Mesothelial cell of epicardium (in vitro differentiated cells): ENCODE data around the gene WNK4. TPM values are rescaled to one million over a fixed set of nuclear protein-coding genes. Genes with fewer than 3 reads are reported as not detected.

Source experiments
- DNase-seq, 2 experiments: peaks; one replicate each; pipeline ENCODE4 v3.0.0; 2021; ENCODE audit warnings: low spot score in 2 of 2; ENCODE audit not compliant: unreplicated experiment in 2 of 2
- H3K27ac Mint-ChIP-seq: 2 replicates; pipeline ENCODE4 v1.8.0; 2021; ENCODE audit warnings: mixed read lengths
- H3K27me3 Mint-ChIP-seq: 2 replicates; pipeline ENCODE4 v1.8.0; 2021; ENCODE audit warnings: low read depth, mixed read lengths
- H3K36me3 Mint-ChIP-seq: 2 replicates; pipeline ENCODE4 v1.8.0; 2021; ENCODE audit warnings: mixed read lengths
- H3K4me1 Mint-ChIP-seq: 2 replicates; pipeline ENCODE4 v1.8.0; 2021; ENCODE audit warnings: mixed read lengths
- H3K4me3 Mint-ChIP-seq: 2 replicates; pipeline ENCODE4 v1.8.0; 2021; ENCODE audit warnings: mild to moderate bottlenecking, moderate library complexity, mixed read lengths
- H3K9me3 Mint-ChIP-seq: 2 replicates; pipeline ENCODE4 v1.8.0; 2021; ENCODE audit warnings: mixed read lengths
- total RNA-seq: library from RNA; stranded (reverse); gene quantifications from 3 replicates; pipeline ENCODE4 v1.2.1, GENCODE V29; 2021
- TF ChIP-seq, protein P1 (sequence below): fragments of 200-600 bp; sonication (generic); IDR thresholded peaks from one replicate; pipeline ENCODE4 v1.5.0; 2021; ENCODE audit warnings: antibody characterized with exemption; ENCODE audit not compliant: unreplicated experiment

WNK4 gene
- total RNA-seq, 1 donor from 2014 or later = 1.7 TPM

GRCh38 chr17:42744806-42745617, 35.4 kb upstream of the WNK4 start, which contains the start of gene EZH1:
Gene EZH1, minus strand, starts transcription at chr17:42745040. Its CDS starts 16,099 bp downstream, at chr17:42728941.
- peaks cover 8% of the 10 kb centered on the region for H3K27me3 Mint-ChIP-seq
- H3K27ac Mint-ChIP-seq = peak within 1 kb of the TSS; percentile 96
- no peaks in the 10 kb centered on the region for H3K9me3 Mint-ChIP-seq

DNA sequence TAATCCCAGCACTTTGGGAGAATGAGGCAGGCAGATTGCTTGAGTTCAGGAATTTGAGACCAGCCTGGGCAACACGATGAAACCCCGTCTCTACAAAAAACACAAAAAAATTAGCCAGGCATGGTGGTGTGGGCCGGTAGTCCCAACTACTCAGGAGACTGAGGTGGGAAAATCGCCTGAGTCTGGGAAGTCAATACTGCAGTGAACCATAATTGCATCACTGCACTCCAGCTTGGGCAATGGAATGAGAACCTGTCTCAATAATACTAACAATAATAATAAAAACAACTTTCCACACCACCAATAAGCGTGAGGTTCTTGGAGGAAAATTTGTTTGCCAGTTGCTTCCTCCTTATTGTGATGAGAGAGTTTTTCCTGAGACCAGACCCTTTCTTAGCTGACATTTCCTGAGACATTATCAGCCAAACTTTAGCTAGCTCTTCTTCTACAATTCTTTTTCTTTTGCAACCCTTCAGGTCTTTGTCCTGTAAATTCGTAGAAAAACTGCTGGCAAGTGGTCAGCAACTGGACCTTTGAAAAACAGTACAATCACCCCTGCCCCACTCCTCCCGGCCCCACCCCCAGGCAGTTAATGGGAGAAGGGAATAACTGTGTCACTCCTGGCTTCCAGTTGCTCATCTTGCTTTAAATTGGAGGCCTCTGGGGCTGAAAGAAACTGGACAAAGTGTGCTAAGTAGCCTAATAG, 32.1 kb upstream of the WNK4 start:
- Mint-ChIP-seq H3K9me3 (no peaks in the 10 kb centered on the region), H3K27me3 (peaks cover 16% of the 10 kb centered on the region), H3K36me3 (no peaks in the 10 kb centered on the region), H3K4me3 (no peak overlapping the region), H3K4me1 (peaks cover 12% of the 10 kb centered on the region), H3K27ac (no peak overlapping the region)
- DNase-seq = no peak
- TF ChIP-seq, protein P1, sequence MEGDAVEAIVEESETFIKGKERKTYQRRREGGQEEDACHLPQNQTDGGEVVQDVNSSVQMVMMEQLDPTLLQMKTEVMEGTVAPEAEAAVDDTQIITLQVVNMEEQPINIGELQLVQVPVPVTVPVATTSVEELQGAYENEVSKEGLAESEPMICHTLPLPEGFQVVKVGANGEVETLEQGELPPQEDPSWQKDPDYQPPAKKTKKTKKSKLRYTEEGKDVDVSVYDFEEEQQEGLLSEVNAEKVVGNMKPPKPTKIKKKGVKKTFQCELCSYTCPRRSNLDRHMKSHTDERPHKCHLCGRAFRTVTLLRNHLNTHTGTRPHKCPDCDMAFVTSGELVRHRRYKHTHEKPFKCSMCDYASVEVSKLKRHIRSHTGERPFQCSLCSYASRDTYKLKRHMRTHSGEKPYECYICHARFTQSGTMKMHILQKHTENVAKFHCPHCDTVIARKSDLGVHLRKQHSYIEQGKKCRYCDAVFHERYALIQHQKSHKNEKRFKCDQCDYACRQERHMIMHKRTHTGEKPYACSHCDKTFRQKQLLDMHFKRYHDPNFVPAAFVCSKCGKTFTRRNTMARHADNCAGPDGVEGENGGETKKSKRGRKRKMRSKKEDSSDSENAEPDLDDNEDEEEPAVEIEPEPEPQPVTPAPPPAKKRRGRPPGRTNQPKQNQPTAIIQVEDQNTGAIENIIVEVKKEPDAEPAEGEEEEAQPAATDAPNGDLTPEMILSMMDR = no peak

More at GRCh38 chr17:42744806-42745617, 35.4 kb upstream of the WNK4 start, which contains the start of gene EZH1:
- Mint-ChIP-seq H3K36me3 (no peaks in the 10 kb centered on the region), H3K4me3 (peak within 1 kb of the TSS; percentile 90), H3K4me1 (peaks cover 12% of the 10 kb centered on the region)
- DNase-seq = peak; percentile 92 to 96
- TF ChIP-seq, protein P1 = no peak

DNA sequence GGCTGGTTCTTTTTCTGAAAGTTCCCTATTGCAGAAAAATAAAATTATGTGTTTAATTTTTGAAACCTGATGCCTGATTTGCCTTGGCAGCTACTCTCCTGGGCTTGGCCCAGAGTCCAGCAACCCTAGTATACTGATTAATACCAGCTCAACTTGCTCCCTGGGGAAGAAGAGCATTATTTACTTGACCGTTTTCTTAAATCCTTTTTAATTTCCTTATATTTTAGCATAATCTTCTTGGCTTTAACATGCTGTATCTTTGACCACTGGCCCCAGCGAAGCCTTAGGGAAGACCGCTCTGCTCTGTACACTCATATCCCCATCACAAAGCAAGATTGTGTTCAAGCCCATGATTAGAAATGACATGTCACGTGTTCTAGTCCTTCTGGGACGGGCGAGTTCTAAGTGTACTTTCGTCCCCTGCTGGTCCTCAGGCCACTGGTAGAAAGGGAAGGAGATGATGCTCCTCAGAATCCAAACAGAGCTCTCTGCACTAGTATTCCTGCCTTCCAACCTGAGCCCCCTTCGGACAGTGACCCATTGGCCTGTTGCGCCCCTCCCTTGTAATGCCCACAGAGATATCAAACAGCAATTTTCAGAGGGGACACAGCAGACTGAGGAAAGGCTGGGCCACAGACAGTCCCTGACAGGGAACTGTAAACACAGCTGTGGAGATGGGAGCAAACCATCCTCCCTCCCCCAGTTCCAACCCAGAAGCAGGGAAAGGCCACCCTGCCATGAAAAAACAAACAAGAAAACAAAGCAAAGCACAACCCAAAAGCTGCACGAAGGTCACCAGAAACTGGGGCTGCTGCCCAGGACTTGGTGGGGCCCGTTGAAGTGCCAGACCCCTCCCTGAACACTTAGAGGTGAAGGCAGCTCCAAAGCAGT, 31.3 kb upstream of the WNK4 start:
- no peak overlapping the region for H3K27ac Mint-ChIP-seq
- TF ChIP-seq, protein P1 = no peak
- no peaks in the 10 kb centered on the region for H3K36me3 Mint-ChIP-seq
- no peaks in the 10 kb centered on the region for H3K9me3 Mint-ChIP-seq
- H3K4me1 Mint-ChIP-seq = peaks cover 6% of the 10 kb centered on the region
- DNase-seq = no peak
- H3K27me3 Mint-ChIP-seq = peaks cover 16% of the 10 kb centered on the region
- no peak overlapping the region for H3K4me3 Mint-ChIP-seq

GRCh38 chr17:42750739-42751344, 29.6 kb upstream of the WNK4 start:
- TF ChIP-seq, protein P1 = no peak
- DNase-seq = no peak
- Mint-ChIP-seq H3K4me3 (no peak overlapping the region), H3K9me3 (no peaks in the 10 kb centered on the region), H3K27ac (no peak overlapping the region), H3K36me3 (no peaks in the 10 kb centered on the region), H3K4me1 (no peaks in the 10 kb centered on the region), H3K27me3 (peaks cover 24% of the 10 kb centered on the region)

- no peak for DNase-seq
- no peaks in the 10 kb centered on the region for H3K4me1 Mint-ChIP-seq
- TF ChIP-seq, protein P1 = no peak
- peaks cover 27% of the 10 kb centered on the region for H3K27me3 Mint-ChIP-seq
- no peaks in the 10 kb centered on the region for H3K9me3 Mint-ChIP-seq
- no peaks in the 10 kb centered on the region for H3K36me3 Mint-ChIP-seq
- no peak overlapping the region for H3K4me3 Mint-ChIP-seq
- no peak overlapping the region for H3K27ac Mint-ChIP-seq
Observed at GRCh38 chr17:42751628-42752027, 28.8 kb upstream of the WNK4 start.
